ENCODE results near the gene ICOSLG.
"Not testable (repeated sequence)": the region's sequence is repeated elsewhere in the genome, so short reads cannot be mapped to it uniquely, and the experiment has no call there.

Gene ICOSLG

GRCh38 chr21:44182202-44182601 is 58.5 kb downstream of the ICOSLG start:
- not testable (repeated sequence) for H3K27ac ChIP-seq; H3K4me3 ChIP-seq; DNase-seq (ENCODE audit: low spot score)

GRCh38 chr21:44181506-44181905 is 59.2 kb downstream of the ICOSLG start:
- H3K27ac ChIP-seq; H3K4me3 ChIP-seq; DNase-seq (ENCODE audit: low spot score): not testable (repeated sequence)

GRCh38 chr21:44176127-44176526 is 64.6 kb downstream of the ICOSLG start:
- not testable (repeated sequence) for H3K27ac ChIP-seq; DNase-seq (ENCODE audit: low spot score); H3K4me3 ChIP-seq

DNA sequence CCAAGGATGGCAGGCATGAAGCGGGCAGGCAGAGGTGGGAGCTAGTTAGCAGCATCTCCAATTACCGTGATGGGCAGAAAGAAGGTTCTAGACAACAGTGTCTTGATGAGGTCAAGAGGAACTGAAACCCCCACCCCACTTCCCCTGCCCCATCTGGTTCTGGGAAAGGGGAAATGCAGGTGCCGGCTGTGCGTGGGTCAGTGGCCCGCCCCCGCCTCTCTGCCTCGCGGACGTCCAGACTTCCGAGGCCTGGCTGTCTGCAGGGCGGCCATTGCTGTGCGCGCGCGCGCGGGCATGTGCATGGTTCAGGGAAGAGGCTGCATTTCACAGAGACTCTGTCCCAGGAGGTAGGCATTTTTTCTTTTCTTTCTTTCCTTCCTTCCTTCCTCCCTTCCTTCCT is 65.6 kb downstream of the ICOSLG start:
- not testable (repeated sequence) for H3K27ac ChIP-seq; DNase-seq (ENCODE audit: low spot score); H3K4me3 ChIP-seq
